HG02798 (cell line): ENCODE results near the gene HSD17B1.

ENCODE experiments used
- ATAC-seq: cut with Tn5 transposase; IDR thresholded peaks from one replicate; pipeline ENCODE4 v1.9.1; 2021; ENCODE audit warnings: mild to moderate bottlenecking; ENCODE audit not compliant: unreplicated experiment, poor library complexity

HSD17B1 gene

DNA sequence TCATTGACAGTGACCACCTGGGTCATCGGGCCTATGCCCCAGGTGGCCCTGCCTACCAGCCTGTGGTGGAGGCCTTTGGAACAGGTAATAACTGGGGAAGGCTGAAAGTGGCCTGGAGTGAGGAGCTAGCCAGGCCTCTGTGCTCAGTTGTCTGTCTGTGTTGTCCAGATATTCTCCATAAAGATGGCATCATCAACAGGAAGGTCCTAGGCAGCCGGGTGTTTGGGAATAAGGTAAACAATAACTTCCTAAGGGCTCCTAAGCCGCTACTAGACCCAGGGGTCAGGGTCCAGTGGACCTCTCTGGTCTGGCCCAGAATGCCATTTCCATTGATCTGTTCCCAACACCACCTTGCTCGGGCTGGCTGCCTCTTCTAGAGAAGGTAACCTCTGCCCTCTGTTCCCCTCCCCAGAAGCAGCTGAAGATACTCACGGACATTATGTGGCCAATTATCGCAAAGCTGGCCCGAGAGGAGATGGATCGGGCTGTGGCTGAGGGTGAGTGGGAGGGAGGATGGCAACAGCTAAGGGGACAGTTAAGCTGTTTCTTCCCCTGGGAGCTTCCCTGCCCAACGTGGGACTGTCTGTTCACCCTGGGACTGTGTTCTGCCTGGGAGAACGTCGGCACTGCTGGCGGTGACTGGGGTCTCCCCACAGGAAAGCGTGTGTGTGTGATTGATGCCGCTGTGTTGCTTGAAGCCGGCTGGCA is 12.2 kb downstream of the HSD17B1 start:
- no peak for ATAC-seq

DNA sequence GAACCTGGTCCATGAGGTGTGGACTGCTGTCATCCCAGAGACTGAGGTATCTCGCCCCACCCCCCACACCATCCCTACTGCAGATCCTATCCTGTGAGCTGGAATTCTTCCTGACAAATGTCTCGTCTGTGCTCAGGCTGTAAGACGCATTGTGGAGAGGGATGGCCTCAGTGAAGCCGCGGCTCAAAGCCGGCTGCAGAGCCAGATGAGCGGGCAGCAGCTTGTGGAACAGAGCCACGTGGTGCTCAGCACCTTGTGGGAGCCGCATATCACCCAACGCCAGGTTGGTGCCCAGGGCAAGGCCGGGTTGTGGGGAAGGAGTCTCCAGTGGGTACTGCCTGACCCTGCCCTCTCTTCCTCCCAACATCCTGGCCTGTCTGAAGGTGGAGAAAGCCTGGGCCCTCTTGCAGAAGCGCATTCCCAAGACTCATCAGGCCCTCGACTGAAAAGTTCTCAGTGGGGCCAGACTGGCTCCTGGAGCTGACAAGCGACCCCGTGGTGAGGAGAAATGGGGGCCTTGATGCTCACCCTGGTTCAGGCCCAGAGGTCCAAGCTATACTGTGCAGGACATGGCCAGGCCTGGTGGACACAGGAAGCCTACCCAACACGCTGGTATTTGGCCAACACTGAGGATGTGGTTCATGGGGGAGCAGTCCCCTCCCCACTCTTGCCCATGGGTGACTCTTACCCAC is 12.9 kb downstream of the HSD17B1 start:
- no peak for ATAC-seq

DNA sequence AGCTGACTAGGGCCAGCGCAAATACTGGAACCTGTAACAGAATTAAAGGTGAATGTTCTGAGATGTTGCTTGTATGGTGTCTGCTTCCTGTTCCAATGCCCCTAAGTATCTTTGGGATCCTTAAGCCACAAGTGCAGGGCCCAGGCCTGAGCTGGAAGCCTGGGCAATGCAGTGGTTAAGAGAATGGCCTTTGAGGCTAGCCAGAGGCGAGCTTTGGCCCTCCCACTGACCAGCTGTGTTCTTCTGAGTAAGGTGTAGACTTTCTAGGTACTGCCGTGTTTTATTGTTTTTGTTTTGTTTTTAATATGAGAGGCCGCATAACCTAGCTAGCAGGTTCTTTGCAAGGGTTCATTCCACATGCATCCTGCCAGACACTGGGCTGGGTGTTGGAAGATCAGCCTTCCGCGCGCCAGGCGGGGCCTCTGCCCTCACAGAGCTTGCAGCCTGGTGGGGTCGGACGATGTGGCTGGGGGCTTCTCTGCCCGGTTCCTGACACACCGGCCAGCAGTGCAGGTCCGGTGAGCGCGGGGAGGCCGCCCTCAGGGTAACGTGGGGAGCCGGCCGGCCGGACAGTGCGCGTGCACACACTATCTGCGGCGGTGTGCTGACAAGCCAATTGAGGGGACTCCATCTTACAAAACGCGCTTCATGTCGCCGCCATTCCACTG is 13.6 kb downstream of the HSD17B1 start:
- ATAC-seq, result no peak

DNA sequence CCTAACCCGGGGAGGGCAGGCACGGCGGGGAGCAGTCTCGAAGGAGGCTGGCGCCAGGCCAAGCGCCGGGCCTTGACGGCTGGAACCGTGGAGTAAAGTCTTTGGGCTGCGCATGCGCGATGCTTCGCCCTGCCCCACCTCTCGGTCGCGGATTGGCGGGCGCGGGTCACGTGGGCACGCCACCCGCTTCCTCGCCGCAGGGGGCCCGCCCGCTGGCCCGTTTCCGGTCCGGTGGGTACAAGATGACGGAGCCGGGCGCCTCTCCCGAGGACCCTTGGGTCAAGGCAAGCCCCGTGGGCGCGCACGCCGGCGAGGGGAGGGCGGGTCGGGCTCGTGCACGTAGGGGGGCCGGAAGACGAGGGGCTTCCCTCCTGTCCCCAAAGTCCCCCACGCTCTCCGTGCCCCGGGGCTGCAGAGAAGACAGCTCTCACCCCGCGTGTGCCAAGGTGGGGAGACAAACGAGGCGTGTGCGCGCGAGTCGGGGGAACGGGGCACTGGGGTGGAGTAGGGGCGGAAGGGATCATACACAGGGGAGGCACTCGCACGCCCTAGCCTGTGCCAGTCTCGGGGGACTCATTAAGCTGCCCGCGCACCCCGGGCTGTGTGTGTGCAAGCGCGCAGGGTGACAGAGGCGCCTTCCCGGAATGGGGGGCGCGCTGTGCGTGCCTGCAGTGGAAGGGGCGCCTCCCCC is 14.3 kb downstream of the HSD17B1 start, which contains the start of gene MLX:
MLX (plus strand) TSS at position 218 of the 691 bp plus-strand sequence; CDS start at position 243, 25 bp downstream.
- ATAC-seq, result peak; percentile 82

DNA sequence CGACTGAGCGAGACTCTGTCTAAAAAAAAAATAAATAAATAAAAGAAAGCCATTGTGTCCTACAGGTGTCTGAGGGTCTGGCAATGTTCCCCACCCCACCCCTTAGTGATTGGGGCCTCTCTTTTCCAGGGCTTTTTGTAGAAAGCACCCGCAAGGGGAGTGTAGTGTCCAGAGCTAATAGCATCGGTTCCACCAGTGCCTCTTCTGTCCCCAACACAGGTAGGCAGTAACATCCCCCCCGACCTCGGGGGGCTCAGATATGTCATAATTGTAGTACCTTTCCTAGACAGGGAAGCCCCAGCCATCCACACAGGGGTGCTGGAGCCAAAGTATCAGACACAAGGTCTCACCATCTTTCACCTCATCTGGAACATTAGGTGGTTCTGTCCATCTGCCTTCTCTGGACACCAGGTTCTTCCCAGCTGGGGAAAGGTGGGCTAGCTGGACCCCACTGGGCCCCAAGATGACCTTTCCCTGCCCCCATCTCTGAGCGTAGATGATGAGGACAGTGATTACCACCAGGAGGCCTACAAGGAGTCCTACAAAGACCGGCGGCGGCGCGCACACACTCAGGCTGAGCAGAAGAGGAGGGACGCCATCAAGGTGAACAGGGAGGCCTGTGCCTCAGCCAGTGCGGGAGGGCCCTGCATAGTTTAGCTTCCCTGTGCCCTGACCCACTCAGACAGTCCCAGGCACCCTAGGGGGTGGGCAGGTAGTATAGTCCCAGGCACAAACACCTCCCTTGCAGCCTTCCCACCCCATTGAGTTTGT is 15.8 kb downstream of the HSD17B1 start:
- ATAC-seq, result no peak

DNA sequence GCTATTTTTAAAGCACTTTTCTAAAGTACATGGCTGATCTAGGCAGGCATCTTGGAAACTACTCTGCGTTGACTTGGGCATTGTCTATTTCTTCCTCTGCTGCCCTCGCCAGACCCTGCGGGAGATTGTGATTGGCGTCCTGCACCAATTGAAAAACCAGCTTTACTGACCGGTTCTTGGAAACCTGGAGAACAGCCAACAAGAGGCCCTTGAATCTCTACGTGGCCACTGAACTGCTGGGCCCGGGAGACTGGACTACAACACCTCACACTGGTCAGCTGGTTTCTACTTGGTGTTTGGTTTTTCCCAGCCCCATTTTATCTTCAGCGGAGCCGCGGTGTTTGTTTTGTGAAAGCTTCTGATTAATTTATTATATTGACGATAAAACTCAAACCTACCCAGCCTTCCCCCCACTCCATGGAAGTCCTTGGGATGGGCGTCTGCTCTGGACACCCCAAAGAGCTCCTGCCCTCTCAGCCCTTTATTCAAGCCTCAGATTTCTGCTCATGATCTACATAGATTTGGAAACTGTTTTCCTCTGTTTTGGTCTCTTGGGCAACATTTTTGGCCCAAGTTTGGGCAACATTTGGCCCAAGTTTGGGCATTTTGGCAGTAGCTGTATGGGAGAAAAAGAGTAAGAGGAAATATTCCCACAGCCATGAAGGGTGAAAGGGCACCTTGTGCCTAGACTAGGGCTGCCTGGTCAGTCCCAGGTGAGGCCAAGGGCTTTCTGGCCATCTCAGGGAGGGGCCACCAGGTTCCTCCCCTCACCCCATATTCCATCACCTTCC is 18.9 kb downstream of the HSD17B1 start:
- no peak for ATAC-seq

DNA sequence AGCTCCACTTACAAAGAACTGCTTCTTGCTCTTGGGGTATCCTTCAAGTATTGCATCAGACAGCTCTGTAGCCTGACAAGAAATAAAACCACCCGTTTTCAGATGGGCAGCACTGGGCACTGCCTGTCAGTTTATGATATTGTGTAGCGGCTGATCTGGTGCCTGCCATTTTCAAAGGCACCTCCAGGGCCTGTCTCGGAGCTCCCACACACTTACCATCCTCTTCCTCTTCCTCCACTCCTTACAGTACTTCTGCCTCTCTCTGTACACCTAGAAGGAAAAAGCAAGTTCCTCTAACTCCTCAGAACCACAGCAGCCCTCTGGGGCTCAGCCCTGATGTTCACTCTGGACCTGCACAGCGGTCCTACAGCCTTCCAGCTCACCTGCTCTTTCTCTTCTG is 20.4 kb downstream of the HSD17B1 start:
- ATAC-seq, result no peak

DNA sequence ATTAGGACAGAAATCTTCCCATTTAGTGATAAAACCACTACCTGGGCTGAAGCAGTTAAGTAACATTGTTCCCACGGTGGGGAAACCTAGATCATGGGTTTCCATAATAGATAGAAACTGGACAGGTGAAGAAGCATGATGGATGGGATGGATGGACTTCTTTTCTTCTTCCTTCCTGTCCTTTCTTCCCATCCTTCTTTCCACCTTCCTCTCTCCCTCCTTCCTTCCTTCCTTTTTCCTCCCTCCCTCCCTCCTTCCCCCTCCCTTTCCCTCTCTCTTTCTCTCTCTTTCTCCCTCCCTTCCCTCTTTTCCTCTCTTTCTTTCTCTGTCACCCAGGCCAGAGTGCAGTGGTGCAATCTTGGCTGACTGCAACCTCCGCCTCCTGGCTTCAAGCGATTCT is 21.7 kb downstream of the HSD17B1 start:
- ATAC-seq, result no peak

DNA sequence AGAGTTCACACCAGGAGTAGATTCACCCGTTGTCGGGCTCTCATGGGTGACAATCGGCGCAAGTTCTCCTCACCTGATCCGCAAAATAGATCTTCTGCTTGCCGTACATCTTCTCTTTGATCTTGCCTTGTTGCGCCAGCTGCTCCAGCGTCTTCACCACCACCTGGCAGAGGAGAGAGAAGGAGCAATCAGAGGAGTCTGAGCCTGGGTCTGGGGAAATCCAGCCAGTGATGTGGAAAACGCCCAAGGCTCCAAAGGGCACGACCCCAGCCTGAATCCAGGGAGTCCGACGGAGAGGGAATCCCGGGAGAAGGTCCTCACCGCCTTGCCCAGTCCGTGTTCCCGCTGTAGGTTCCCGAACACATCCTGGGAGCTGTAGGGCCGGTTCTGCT is 24.4 kb downstream of the HSD17B1 start:
- ATAC-seq, result no peak

DNA sequence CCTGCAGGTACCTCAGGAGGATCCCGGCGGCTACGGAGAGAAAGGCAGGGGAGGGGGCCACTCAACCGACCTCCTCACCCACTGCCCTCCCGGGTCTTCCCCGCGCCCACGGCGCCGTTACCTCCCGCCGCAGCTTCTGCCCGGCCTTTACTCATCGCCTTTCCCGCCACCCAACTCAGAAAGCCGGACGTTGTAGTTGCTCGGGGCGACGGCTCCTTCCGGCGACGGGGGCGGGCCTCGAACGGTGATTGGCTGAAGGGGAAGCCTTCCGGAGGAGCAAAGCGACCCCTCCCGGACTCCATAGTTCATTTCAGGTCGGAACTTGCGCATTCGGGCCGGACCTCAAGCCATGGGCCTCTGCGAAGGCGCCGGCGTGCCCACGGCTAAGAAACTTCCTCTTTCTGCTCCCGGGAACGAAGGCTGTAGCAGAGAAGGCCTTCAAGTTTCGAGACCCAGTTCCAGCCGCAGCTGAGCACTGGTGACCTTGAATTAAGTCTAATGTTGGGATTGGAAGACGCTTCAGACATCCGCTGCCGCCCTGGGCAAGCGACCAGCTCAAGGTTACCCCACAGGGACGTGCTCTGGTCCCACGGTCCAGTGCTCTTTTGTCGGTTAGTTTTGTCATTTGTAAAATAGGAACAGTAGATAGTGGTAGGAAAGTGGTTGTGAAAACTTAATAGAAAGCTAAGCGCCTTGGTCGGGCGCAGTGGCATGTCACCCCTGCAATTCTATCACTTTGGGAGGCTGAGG is 25.0 kb downstream of the HSD17B1 start, which contains the start of gene PSMC3IP:
PSMC3IP (minus strand) TSS at position 198 of the 750 bp plus-strand sequence; CDS start at position 155, 43 bp downstream.
- ATAC-seq, result peak; percentile 79

DNA sequence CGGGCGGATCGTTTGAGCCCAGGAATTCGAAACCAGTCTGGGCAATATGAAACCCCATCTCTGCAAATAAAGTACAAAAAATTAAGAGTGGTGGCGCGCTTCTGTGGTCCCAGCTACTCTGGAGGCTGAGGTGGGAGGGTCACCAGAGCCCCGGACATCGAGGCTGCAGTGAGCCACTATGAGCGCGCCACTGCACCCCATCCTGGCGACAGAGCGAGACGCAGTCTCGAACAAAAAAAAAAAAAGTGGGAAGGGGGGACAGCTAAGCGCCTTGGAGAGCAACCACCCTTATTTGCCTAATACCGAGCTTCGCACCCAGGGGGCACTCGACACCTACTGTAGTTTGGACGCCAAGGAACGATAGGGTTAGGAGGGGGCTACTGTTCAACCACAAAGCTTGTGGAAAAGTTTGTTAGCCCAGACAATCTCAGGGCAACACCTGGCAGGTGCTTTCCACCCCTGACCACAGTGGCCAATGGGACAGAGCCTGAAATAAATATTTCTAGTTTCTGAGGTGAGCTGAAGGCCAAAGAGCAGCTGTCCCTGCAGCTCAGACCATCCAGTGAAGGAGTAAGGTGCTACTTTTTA is 25.7 kb downstream of the HSD17B1 start:
- peak; percentile 67 for ATAC-seq

DNA sequence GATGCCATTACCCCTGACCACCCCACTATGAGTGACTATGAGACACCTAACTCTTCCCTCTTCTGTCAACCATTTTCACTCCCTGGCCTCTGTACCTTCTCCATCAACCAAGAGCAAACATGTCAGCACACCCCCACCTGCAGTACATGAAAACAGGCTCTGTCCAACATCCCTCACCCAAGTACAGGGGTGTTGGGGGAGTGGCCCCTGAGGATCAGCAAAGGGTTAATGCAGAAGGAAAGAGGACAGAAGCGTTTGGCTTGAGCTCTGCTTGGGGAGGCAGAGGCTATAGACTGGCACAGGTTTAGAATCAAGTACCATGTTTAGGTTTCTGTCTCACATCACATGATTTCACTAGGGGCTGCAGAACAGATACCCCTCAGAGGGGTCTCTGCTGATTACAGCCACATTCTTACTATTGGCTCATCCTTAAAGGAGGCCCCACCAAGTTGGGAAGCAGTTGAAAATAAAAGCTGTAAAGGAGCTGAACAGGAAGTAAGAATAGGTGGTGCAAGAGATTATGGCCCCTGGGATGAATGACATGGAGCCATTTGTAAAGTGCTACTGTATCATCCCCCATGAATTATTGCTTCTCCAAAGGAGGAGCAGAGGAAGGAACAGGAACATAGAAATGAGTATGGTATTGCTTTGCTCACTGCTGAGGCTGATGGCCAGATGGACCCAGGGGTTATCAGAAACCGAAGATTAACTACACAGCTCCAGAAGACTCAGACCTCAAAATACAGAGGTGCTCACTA is 27.2 kb downstream of the HSD17B1 start:
- ATAC-seq, result no peak

DNA sequence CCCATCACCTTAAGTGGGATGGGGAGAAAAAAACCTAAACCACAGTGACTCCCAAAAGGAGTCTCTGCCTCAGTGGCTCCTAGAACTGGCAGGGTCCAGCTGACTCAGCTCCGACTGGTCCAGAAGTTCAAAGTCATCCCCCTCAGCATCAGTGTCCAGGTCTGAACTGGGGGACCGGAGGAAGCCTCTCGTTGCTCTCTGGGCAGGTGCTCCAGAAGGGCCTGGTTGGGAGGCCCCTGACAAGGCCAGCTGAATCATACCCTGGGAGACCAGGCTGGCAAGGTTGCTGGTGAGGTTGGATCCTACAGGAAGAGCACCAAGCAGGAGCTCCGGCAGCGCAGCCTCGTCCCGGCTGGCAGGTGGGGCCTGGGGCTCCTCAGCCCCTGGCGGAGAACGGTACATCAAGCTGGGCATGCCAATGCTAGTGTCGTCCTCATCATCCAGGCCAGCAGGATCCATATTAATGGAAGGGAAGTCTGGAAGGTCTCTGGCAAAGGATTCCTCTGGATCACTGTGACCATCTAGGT is 29.1 kb downstream of the HSD17B1 start:
- no peak for ATAC-seq

DNA sequence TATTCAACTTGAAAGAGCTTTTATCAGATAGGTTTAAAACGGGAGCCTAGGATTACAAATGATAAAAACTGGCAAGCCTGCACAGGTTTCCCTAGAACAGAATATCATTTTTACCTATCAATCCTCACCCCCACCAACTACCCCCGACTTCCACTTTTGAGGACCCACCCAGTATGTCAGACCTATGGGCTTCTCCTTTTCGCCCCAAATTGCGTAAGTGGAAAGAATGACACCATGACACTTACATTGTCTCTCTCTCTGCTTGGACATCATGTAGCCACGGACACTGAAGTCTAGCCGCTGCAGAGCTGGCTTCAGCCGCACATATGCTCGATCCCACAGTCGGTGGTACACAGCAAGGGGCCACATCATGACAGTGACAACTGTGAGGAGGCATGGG is 32.2 kb downstream of the HSD17B1 start:
- ATAC-seq, result no peak

DNA sequence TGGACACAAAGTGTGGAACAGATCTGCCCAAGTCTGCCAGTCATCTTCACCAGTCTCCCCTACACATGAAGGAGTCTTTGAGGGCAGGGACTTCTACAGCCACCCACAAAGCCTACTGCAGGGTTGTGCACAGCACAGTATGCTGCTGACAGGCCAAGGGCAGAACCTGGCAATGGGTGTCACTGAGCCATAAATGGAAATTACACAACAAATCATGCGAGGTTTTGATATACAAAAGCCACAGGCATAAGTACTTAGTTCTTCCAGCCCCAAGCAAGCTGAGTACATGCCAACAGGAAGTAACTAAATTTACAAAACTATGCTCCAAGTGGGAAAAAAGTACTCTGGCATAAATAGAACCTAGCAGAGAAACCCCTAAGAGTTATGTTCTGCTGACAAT is 32.6 kb downstream of the HSD17B1 start:
- ATAC-seq, result no peak

DNA sequence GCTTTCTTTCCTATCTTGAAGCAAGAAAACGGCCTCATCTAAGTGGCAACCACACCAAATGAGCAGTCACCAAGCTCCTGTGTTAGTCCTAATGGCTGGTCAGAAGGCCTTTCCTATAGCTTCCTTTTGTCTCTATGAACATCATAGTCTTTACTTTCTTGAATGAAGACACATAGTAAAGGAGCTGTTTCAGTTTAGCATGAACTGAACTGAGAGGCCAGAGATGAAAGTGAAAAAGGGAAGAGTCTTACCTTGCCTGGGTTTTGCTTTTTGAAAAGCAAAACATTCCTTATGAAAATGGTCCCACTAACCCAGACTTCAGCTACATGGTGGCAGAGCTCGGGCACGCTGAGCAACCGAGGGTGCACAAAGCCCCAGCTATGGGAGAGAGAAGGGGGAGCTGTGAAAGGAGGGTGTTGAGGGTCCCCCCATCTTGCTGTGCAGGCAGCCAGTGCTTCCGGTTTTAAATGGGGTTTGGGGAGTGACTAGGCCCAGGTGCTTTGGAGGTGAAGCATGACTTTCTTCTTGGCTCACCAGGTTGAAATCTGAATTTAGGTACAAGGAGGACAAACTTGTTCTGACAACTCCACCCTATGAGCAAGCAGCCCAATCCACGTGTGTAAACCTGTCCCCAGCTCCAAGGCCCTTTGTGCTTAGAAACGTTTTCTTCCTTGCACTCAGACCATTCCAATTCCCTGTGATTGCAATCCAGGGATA is 33.9 kb downstream of the HSD17B1 start:
- ATAC-seq, result no peak

DNA sequence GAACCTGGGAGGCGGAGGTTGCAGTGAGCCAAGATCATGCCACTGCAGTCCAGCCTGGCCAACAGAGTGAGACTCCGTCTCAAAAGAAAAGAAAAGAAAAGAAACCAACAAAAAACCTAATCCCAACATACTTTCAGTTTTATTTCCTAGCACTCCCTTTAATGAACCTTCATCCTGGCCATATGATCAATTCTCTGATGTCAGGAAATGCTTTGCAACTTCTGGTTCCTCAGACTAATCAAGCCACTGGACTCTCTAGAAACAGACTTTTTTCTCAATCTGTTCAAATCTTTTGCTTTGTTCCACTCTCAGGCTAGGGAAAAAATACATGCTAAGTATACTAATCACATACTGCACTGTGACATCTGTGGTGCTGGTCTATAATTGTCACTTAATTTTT is 38.2 kb downstream of the HSD17B1 start:
- ATAC-seq, result no peak
